ENCODE results near the gene FANCI. TPM values are rescaled to one million over a fixed set of nuclear protein-coding genes. Genes with fewer than 3 reads are reported as not detected.

Gene FANCI
- total RNA-seq, 2 donors from 2014 or later, result 94.5 to 173 TPM

DNA sequence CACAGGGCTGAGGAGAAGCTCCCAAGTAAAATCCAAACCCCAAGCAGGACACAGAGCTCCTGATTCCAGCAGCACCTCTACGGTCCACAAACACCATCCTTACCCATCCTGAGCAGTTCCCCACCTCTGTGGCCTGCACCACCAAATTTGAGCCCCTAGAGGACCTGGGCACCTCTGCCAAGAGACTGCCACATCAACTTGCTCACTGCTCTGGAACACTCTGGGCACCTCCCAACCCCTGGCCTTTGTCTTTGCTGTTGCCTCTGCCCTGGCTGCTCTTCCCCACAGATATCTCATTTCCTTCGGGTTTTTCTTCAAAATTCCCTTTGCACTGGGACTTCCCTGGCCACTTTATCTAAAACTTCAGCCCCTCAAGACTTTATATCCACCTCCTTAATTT is 28.2 kb upstream of the FANCI start:
- no peaks in the 10 kb centered on the region for H3K4me1 ChIP-seq (ENCODE audit: control insufficient read depth, insufficient read depth, low read length)
- no peaks in the 10 kb centered on the region for H3K36me3 Mint-ChIP-seq (ENCODE audit: low read depth)
- no peaks in the 10 kb centered on the region for H3K9me3 Mint-ChIP-seq
- H3K27me3 Mint-ChIP-seq (ENCODE audit: insufficient read depth), result peaks cover 2% of the 10 kb centered on the region
- H3K27me3 ChIP-seq (ENCODE audit: control insufficient read depth, insufficient read depth, low read length, poor library complexity, severe bottlenecking), result no peaks in the 10 kb centered on the region
- H3K27ac ChIP-seq (ENCODE audit: low read depth, low read length), result no peak overlapping the region
- no peak for DNase-seq
- H3K27ac Mint-ChIP-seq, result no peak overlapping the region
- TF ChIP-seq, protein P1, sequence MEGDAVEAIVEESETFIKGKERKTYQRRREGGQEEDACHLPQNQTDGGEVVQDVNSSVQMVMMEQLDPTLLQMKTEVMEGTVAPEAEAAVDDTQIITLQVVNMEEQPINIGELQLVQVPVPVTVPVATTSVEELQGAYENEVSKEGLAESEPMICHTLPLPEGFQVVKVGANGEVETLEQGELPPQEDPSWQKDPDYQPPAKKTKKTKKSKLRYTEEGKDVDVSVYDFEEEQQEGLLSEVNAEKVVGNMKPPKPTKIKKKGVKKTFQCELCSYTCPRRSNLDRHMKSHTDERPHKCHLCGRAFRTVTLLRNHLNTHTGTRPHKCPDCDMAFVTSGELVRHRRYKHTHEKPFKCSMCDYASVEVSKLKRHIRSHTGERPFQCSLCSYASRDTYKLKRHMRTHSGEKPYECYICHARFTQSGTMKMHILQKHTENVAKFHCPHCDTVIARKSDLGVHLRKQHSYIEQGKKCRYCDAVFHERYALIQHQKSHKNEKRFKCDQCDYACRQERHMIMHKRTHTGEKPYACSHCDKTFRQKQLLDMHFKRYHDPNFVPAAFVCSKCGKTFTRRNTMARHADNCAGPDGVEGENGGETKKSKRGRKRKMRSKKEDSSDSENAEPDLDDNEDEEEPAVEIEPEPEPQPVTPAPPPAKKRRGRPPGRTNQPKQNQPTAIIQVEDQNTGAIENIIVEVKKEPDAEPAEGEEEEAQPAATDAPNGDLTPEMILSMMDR (conservative IDR thresholded peaks at IDR 0.05), result no peak
- H3K4me1 Mint-ChIP-seq, result no peaks in the 10 kb centered on the region
- H3K9ac ChIP-seq (ENCODE audit: extremely low read depth, low read length, poor library complexity, severe bottlenecking), result no peak overlapping the region
- 89 to 91% methylated on average over 1 to 2 of the region's 2 CpGs for WGBS, 2 experiments (ENCODE audit: insufficient coverage in 1 of 2, insufficient read length in 1 of 2)
- no peaks in the 10 kb centered on the region for H3K36me3 ChIP-seq (ENCODE audit: control insufficient read depth, insufficient read depth, low read length)
- H3K4me3 ChIP-seq (ENCODE audit: low read length), result no peak overlapping the region
- H3K9me3 ChIP-seq (ENCODE audit: control insufficient read depth, low read length), result no peaks in the 10 kb centered on the region
- no peak overlapping the region for H3K4me3 Mint-ChIP-seq

GRCh38 chr15:89217031-89217430 is 26.7 kb upstream of the FANCI start:
- 91 to 96% methylated on average over 13 to 20 of the region's 20 CpGs for WGBS, 2 experiments (ENCODE audit: insufficient coverage in 1 of 2, insufficient read length in 1 of 2)
- H3K36me3 Mint-ChIP-seq (ENCODE audit: low read depth), result no peaks in the 10 kb centered on the region
- no peak overlapping the region for H3K4me3 ChIP-seq (ENCODE audit: low read length)
- no peaks in the 10 kb centered on the region for H3K4me1 ChIP-seq (ENCODE audit: control insufficient read depth, insufficient read depth, low read length)
- H3K4me3 Mint-ChIP-seq, result no peak overlapping the region
- no peak overlapping the region for H3K27ac Mint-ChIP-seq
- H3K9ac ChIP-seq (ENCODE audit: extremely low read depth, low read length, poor library complexity, severe bottlenecking), result no peak overlapping the region
- no peaks in the 10 kb centered on the region for H3K27me3 ChIP-seq (ENCODE audit: control insufficient read depth, insufficient read depth, low read length, poor library complexity, severe bottlenecking)
- DNase-seq, result no peak
- H3K27ac ChIP-seq (ENCODE audit: low read depth, low read length), result no peak overlapping the region
- no peaks in the 10 kb centered on the region for H3K9me3 ChIP-seq (ENCODE audit: control insufficient read depth, low read length)
- peaks cover 4% of the 10 kb centered on the region for H3K4me1 Mint-ChIP-seq
- no peaks in the 10 kb centered on the region for H3K9me3 Mint-ChIP-seq
- peaks cover 2% of the 10 kb centered on the region for H3K27me3 Mint-ChIP-seq (ENCODE audit: insufficient read depth)
- H3K36me3 ChIP-seq (ENCODE audit: control insufficient read depth, insufficient read depth, low read length), result no peaks in the 10 kb centered on the region
- TF ChIP-seq, protein P1 (conservative IDR thresholded peaks at IDR 0.05), result no peak

DNA sequence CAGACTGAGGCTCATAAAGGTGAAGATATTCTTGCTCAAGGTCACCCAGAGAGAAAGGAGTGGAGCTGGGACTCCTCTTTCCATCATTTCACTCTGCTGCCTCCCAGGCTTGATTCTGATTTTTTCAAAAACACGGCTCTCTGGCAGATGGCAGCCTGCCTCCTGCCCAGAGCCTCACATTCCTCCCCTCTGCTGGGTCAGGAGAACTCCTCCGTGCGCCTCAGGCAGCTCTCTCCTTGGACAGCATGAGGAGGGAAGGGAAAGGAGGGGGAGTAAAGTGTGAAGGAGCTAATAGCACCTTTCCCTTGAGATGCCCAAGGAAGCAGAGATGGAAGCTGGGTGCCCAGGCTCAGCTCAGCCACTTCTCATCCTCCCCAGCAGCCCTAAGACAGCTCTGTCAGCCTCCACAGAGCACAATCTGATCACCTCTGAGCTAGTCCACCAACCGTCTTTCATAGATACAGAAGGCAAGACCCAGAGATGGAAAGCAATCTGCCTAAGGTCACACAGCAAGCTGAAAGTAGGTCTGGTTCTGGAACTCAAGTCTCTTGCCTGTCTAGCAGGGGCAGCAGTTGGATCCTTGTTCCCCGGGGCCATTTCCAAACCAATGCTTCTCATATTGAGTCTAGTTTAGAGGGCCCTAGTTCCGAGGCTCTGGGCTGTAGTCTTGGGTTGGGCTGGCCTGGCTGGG is 25.9 kb upstream of the FANCI start:
- H3K4me3 Mint-ChIP-seq, result no peak overlapping the region
- no peaks in the 10 kb centered on the region for H3K4me1 ChIP-seq (ENCODE audit: control insufficient read depth, insufficient read depth, low read length)
- DNase-seq, result no peak
- H3K4me3 ChIP-seq (ENCODE audit: low read length), result no peak overlapping the region
- TF ChIP-seq, protein P1 (conservative IDR thresholded peaks at IDR 0.05), result no peak
- H3K9me3 ChIP-seq (ENCODE audit: control insufficient read depth, low read length), result no peaks in the 10 kb centered on the region
- H3K27ac ChIP-seq (ENCODE audit: low read depth, low read length), result no peak overlapping the region
- no peaks in the 10 kb centered on the region for H3K36me3 Mint-ChIP-seq (ENCODE audit: low read depth)
- no peak overlapping the region for H3K9ac ChIP-seq (ENCODE audit: extremely low read depth, low read length, poor library complexity, severe bottlenecking)
- peaks cover 4% of the 10 kb centered on the region for H3K4me1 Mint-ChIP-seq
- no peak overlapping the region for H3K27ac Mint-ChIP-seq
- no peaks in the 10 kb centered on the region for H3K9me3 Mint-ChIP-seq
- H3K36me3 ChIP-seq (ENCODE audit: control insufficient read depth, insufficient read depth, low read length), result no peaks in the 10 kb centered on the region
- 75 to 84% methylated on average over 2 to 5 of the region's 6 CpGs for WGBS, 2 experiments (ENCODE audit: insufficient coverage in 1 of 2, insufficient read length in 1 of 2)
- no peaks in the 10 kb centered on the region for H3K27me3 ChIP-seq (ENCODE audit: control insufficient read depth, insufficient read depth, low read length, poor library complexity, severe bottlenecking)
- H3K27me3 Mint-ChIP-seq (ENCODE audit: insufficient read depth), result peaks cover 2% of the 10 kb centered on the region

Measured in endodermal cell (in vitro differentiated cells).